ENCODE results near the gene GABRB2.

The GABRB2 gene

DNA sequence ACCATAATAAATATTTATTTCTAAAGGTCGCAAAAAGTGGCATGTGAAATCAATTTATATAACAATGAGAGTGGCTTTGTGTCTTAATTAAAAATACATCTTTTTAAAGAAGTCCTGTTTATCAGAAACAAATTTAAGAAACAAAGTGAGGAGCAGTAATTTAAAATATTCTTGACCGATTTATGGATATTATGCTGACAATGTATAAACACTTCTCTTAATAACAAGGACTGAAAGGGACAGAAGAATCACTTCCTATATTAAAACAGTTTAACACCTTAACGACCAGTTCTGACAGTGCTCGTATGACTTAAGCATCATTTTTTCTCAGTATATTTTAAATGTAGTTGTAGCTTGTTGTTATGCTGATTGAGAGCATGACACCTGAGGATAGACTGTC, 149.1 kb downstream of the GABRB2 start:
- Histone ChIP-seq H3K4me2 (no peak overlapping the region), H3K27ac (no peak overlapping the region), H3K36me3 (ENCODE audit: insufficient read depth) (no peaks in the 10 kb centered on the region), H4K20me1 (ENCODE audit: insufficient read depth) (no peaks in the 10 kb centered on the region), H3K79me2 (ENCODE audit: insufficient read depth, low read depth) (no peaks in the 10 kb centered on the region), H3K9ac (no peak overlapping the region), H3K27me3 (ENCODE audit: insufficient read depth, low read depth) (no peaks in the 10 kb centered on the region), H2AFZ (ENCODE audit: low read depth) (no peak overlapping the region), H3K4me1 (ENCODE audit: low read depth, poor library complexity, severe bottlenecking) (no peaks in the 10 kb centered on the region), H3K4me3 (IDR thresholded peaks at IDR 0.05; ENCODE audit: insufficient read depth, low read depth, low read length) (no peak overlapping the region)
- TF ChIP-seq, protein P1, sequence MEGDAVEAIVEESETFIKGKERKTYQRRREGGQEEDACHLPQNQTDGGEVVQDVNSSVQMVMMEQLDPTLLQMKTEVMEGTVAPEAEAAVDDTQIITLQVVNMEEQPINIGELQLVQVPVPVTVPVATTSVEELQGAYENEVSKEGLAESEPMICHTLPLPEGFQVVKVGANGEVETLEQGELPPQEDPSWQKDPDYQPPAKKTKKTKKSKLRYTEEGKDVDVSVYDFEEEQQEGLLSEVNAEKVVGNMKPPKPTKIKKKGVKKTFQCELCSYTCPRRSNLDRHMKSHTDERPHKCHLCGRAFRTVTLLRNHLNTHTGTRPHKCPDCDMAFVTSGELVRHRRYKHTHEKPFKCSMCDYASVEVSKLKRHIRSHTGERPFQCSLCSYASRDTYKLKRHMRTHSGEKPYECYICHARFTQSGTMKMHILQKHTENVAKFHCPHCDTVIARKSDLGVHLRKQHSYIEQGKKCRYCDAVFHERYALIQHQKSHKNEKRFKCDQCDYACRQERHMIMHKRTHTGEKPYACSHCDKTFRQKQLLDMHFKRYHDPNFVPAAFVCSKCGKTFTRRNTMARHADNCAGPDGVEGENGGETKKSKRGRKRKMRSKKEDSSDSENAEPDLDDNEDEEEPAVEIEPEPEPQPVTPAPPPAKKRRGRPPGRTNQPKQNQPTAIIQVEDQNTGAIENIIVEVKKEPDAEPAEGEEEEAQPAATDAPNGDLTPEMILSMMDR (conservative IDR thresholded peaks at IDR 0.05; ENCODE audit: low read depth, low read length): no peak

DNA sequence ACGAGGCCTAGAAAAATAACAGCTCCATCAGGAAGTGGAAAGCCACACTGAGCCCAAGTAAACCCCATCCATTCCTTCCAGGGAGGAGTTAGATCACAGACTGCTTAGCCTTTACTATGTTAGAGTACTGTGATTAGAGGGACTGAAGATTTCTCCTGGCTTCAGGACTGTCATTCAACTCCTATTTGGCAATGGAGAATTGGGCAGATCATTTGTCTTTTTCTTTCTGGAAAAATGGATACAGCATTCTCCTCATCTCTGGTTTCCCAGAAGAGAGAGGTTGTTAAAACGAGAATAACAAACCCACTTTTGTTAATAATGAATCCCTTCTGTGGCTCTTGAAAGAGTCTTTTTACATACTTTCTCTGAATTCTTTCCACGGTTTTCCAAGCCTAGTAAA, 150.4 kb downstream of the GABRB2 start:
- no peak overlapping the region for H2AFZ ChIP-seq (ENCODE audit: low read depth)
- no peaks in the 10 kb centered on the region for H3K4me1 ChIP-seq (ENCODE audit: low read depth, poor library complexity, severe bottlenecking)
- TF ChIP-seq, protein P1 (conservative IDR thresholded peaks at IDR 0.05; ENCODE audit: low read depth, low read length): no peak
- H3K9ac ChIP-seq: no peak overlapping the region
- H3K4me3 ChIP-seq (IDR thresholded peaks at IDR 0.05; ENCODE audit: insufficient read depth, low read depth, low read length): no peak overlapping the region
- no peak overlapping the region for H3K4me2 ChIP-seq
- H3K79me2 ChIP-seq (ENCODE audit: insufficient read depth, low read depth): no peaks in the 10 kb centered on the region
- H4K20me1 ChIP-seq (ENCODE audit: insufficient read depth): no peaks in the 10 kb centered on the region
- H3K27ac ChIP-seq: no peak overlapping the region
- H3K36me3 ChIP-seq (ENCODE audit: insufficient read depth): no peaks in the 10 kb centered on the region
- no peaks in the 10 kb centered on the region for H3K27me3 ChIP-seq (ENCODE audit: insufficient read depth, low read depth)

DNA sequence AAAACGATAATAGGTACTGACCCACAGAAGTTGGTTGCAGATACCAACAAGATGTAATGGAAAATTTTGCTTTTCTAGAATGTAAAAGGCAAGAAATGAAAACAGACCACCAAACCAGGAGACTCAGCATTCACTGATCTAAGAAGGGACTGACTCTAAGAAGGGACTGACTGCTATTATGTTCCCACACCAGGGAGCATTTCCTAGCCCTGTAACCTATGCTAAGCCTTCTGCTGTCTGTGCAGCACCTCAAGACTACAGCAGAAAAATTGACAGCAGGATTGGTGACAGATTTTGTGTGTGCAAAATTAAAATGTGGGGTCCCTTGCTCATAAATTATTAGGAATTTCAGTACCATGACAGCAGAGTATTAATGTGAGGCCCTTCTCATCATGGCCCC, 154.8 kb downstream of the GABRB2 start:
- Histone ChIP-seq H2AFZ (ENCODE audit: low read depth) (no peak overlapping the region), H3K27me3 (ENCODE audit: insufficient read depth, low read depth) (no peaks in the 10 kb centered on the region), H3K4me2 (no peak overlapping the region), H3K4me1 (ENCODE audit: low read depth, poor library complexity, severe bottlenecking) (no peaks in the 10 kb centered on the region), H4K20me1 (ENCODE audit: insufficient read depth) (no peaks in the 10 kb centered on the region), H3K36me3 (ENCODE audit: insufficient read depth) (no peaks in the 10 kb centered on the region), H3K4me3 (IDR thresholded peaks at IDR 0.05; ENCODE audit: insufficient read depth, low read depth, low read length) (no peak overlapping the region), H3K79me2 (ENCODE audit: insufficient read depth, low read depth) (no peaks in the 10 kb centered on the region), H3K9ac (no peak overlapping the region), H3K27ac (no peak overlapping the region)
- TF ChIP-seq, protein P1 (conservative IDR thresholded peaks at IDR 0.05; ENCODE audit: low read depth, low read length): no peak

DNA sequence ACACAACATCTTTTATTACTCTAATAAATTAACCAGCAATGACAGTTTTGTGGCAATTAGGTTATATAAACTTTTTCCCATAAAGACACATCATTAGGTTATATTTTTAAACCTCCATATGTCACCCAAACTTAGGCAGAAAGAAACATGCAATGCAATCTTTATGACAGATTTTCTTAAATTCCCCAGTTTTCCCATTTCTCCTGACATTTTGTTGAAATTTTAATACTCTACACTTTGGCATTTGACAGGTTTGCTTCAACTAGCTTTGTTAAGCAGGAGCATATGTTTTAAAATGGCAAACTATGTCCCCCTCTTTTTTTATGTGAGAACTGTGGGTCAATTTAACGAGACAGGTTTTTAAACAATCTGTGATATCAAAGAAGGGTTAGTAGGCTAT, 155.5 kb downstream of the GABRB2 start:
- no peak overlapping the region for H2AFZ ChIP-seq (ENCODE audit: low read depth)
- no peak overlapping the region for H3K4me2 ChIP-seq
- no peaks in the 10 kb centered on the region for H3K36me3 ChIP-seq (ENCODE audit: insufficient read depth)
- H3K79me2 ChIP-seq (ENCODE audit: insufficient read depth, low read depth): no peaks in the 10 kb centered on the region
- H3K27ac ChIP-seq: no peak overlapping the region
- TF ChIP-seq, protein P1 (conservative IDR thresholded peaks at IDR 0.05; ENCODE audit: low read depth, low read length): no peak
- no peak overlapping the region for H3K4me3 ChIP-seq (IDR thresholded peaks at IDR 0.05; ENCODE audit: insufficient read depth, low read depth, low read length)
- no peaks in the 10 kb centered on the region for H3K27me3 ChIP-seq (ENCODE audit: insufficient read depth, low read depth)
- no peak overlapping the region for H3K9ac ChIP-seq
- no peaks in the 10 kb centered on the region for H4K20me1 ChIP-seq (ENCODE audit: insufficient read depth)
- no peaks in the 10 kb centered on the region for H3K4me1 ChIP-seq (ENCODE audit: low read depth, poor library complexity, severe bottlenecking)
